ENCODE measurements around the gene BPGM. TPM values are rescaled to one million over a fixed set of nuclear protein-coding genes. Genes with fewer than 3 reads are reported as not detected.

Gene BPGM
- total RNA-seq, 4 donors from 2014 or later, result 9.8 to 13.3 (median 12.5) TPM

- Histone ChIP-seq H3K27ac (peak overlapping the region; percentile 49), H3K4me3 (no peak overlapping the region), H3K36me3 (no peaks in the 10 kb centered on the region), H3K9me3 (no peaks in the 10 kb centered on the region), H3K4me1 (peaks cover 38% of the 10 kb centered on the region), H3K27me3 (no peaks in the 10 kb centered on the region)
- TF ChIP-seq POLR2A (IDR thresholded peaks at IDR 0.05) (no peak), EP300 (IDR thresholded peaks at IDR 0.05) (no peak), CTCF (IDR thresholded peaks at IDR 0.05) (no peak), POLR2AphosphoS5 (IDR thresholded peaks at IDR 0.05) (no peak)
- WGBS, result 39% methylated on average over 2 of the region's 2 CpGs
- DNase-seq (ENCODE audit: low spot score in 2 of 2), result no peak
These were observed 45.7 kb downstream of the BPGM start for GRCh38 chr7:134692344-134692705.

DNA sequence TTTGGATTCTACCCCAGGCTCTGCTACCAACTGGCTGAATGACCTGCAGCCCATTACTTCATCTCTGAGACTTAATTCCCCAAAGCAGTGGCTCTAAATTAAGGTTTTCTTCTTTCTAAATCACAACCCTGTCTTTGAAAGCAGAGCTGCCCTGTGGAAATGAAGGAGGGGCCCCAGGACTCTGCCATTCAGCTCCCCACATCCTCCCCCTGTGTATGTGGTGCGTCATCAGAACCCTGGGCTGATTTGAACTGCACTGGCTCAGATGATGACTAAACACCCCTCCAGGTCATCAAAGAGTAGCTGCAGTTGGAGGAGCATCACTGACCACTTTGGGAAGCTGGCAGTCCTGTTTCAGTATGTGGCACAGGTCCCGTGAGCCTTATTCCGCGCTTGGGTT lies 46.6 kb downstream of the BPGM start:
- no peak for TF ChIP-seq POLR2AphosphoS5 (IDR thresholded peaks at IDR 0.05)
- TF ChIP-seq EP300 (IDR thresholded peaks at IDR 0.05), result no peak
- TF ChIP-seq CTCF (IDR thresholded peaks at IDR 0.05), result no peak
- no peak for DNase-seq (ENCODE audit: low spot score in 2 of 2)
- WGBS, result 86% methylated on average over 4 of the region's 4 CpGs
- Histone ChIP-seq H3K9me3 (no peaks in the 10 kb centered on the region), H3K4me3 (no peak overlapping the region), H3K27me3 (no peaks in the 10 kb centered on the region), H3K27ac (no peak overlapping the region), H3K36me3 (no peaks in the 10 kb centered on the region), H3K4me1 (peaks cover 38% of the 10 kb centered on the region)

GRCh38 chr7:134694299-134694698 lies 47.6 kb downstream of the BPGM start:
- DNase-seq (ENCODE audit: low spot score in 2 of 2), result no peak
- Histone ChIP-seq H3K4me3 (no peak overlapping the region), H3K36me3 (no peaks in the 10 kb centered on the region), H3K27ac (peak overlapping the region; percentile 25), H3K27me3 (no peaks in the 10 kb centered on the region), H3K9me3 (no peaks in the 10 kb centered on the region), H3K4me1 (peaks cover 38% of the 10 kb centered on the region)
- TF ChIP-seq POLR2A (IDR thresholded peaks at IDR 0.05), result no peak
- TF ChIP-seq CTCF (IDR thresholded peaks at IDR 0.05), result peak in 1 of 2 donors; percentile 22
- WGBS, result 84% methylated on average over 7 of the region's 7 CpGs

GRCh38 chr7:134694767-134695166 lies 48.1 kb downstream of the BPGM start:
- no peak for DNase-seq (ENCODE audit: low spot score in 2 of 2)
- TF ChIP-seq EP300 (IDR thresholded peaks at IDR 0.05), result no peak
- TF ChIP-seq POLR2A (IDR thresholded peaks at IDR 0.05), result no peak
- no peak for TF ChIP-seq POLR2AphosphoS5 (IDR thresholded peaks at IDR 0.05)
- no peak for TF ChIP-seq CTCF (IDR thresholded peaks at IDR 0.05)
- no peak overlapping the region for H3K27ac ChIP-seq
- no peaks in the 10 kb centered on the region for H3K27me3 ChIP-seq
- H3K9me3 ChIP-seq, result no peaks in the 10 kb centered on the region
- no peak overlapping the region for H3K4me3 ChIP-seq
- H3K36me3 ChIP-seq, result no peaks in the 10 kb centered on the region
- 86% methylated on average over 2 of the region's 2 CpGs for WGBS
- peaks cover 38% of the 10 kb centered on the region for H3K4me1 ChIP-seq

DNA sequence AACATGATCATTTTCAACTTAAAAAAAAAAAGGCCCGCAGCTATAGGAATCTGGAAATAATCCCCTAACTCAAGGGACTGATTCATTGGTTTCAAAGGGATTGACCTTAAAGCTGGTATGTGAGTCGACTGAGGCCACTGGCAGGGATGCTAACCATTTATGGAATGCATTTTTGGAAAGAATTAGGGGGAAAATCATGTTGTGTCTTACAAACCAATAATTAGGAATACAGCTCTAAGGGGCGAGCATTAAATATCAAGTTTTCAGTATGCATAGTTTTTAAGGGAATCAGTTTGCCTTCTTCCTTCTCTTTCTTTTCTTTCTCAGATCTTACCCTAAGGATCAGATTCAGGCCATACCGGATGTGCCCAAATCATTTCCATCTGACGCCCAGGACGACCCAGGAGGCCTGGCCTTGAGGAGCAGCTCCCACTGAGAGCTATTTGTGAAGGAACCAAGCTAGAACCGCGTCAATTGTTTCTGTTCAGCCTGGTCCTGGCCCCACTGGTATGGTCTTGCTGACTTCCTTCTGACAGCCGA lies 48.7 kb downstream of the BPGM start:
- no peak for DNase-seq (ENCODE audit: low spot score in 2 of 2)
- WGBS, result 55% methylated on average over 9 of the region's 9 CpGs

More for the DNA sequence above, 48.7 kb downstream of the BPGM start:
- Histone ChIP-seq H3K36me3 (no peaks in the 10 kb centered on the region), H3K4me3 (no peak overlapping the region), H3K4me1 (peaks cover 34% of the 10 kb centered on the region), H3K9me3 (no peaks in the 10 kb centered on the region), H3K27ac (peak overlapping the region; percentile 15), H3K27me3 (no peaks in the 10 kb centered on the region)
- no peak for TF ChIP-seq CTCF (IDR thresholded peaks at IDR 0.05)
- no peak for TF ChIP-seq POLR2AphosphoS5 (IDR thresholded peaks at IDR 0.05)

Data from suprapubic skin (tissue), 4 donors.